ENCODE data around the gene HMX3.

Gene HMX3

DNA sequence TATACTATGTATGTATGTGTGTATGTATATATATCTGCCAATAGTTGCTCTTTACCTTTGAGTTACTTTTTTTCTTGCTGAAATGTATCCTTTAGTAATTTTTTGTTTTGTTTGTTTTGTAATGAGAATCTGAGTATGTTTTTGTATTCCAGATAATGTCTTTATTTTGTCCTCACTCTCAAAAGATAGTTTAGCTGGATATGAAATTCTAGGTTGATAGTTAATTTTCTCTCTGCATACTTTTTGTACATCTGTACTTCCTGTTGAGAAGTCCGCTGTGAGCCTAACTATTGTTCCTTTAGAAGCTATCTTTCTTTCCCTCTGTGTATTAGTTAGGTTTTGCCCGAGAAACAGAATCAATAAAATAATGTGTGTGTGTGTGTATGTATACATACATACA, 48.0 kb downstream of the HMX3 start:
- no peak overlapping the region for H3K4me3 ChIP-seq (ENCODE audit: low read length)
- no peak for DNase-seq (ENCODE audit: low read depth)
- TF ChIP-seq CTCF (conservative IDR thresholded peaks at IDR 0.05; ENCODE audit: low read length) = no peak

DNA sequence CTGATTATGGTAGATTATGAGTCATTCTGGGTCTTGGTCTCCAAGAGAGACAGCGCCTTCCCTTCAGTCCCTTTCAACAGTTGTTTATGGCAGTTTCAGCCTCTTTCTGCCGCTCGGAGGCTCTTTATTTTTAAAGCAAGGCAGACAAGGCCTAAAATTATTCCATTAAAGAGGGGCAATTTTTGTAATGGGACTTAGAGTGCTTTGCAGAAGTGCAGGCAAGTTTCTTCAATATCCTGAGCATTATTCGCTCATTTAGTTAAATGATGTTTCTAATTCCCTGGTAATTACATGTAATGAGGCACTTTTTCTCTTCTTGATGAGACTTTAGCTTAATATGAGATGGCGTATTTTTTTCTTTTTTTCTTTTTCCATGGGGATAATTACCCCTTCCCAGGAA, 52.0 kb downstream of the HMX3 start:
- no peak for TF ChIP-seq CTCF (conservative IDR thresholded peaks at IDR 0.05; ENCODE audit: low read length)
- DNase-seq (ENCODE audit: low read depth) = no peak
- no peak overlapping the region for H3K4me3 ChIP-seq (ENCODE audit: low read length)

All from AG10803 (cell line).